Measurements from ENCODE around the gene STAMBP. TPM values are rescaled to one million over a fixed set of nuclear protein-coding genes. Genes with fewer than 3 reads are reported as not detected.
A peak's percentile ranks its signal among the peaks of the same experiment; 100 is the strongest.

Gene STAMBP
- total RNA-seq, 1 donor from 2014 or later: 41.0 TPM

GRCh38 chr2:73895473-73895872 is 66.7 kb downstream of the STAMBP start:
- TF ChIP-seq CTCF (conservative IDR thresholded peaks at IDR 0.05): no peak
- H3K4me1 Mint-ChIP-seq (ENCODE audit: unreplicated experiment): peaks cover 9% of the 10 kb centered on the region
- DNase-seq (ENCODE audit: extremely low spot score, unreplicated experiment): no peak
- no peak overlapping the region for H3K27ac Mint-ChIP-seq
- H3K27me3 Mint-ChIP-seq: peaks cover 14% of the 10 kb centered on the region
- H3K9me3 Mint-ChIP-seq: no peaks in the 10 kb centered on the region
- H3K4me3 Mint-ChIP-seq: no peak overlapping the region
- H3K36me3 Mint-ChIP-seq: no peaks in the 10 kb centered on the region

DNA sequence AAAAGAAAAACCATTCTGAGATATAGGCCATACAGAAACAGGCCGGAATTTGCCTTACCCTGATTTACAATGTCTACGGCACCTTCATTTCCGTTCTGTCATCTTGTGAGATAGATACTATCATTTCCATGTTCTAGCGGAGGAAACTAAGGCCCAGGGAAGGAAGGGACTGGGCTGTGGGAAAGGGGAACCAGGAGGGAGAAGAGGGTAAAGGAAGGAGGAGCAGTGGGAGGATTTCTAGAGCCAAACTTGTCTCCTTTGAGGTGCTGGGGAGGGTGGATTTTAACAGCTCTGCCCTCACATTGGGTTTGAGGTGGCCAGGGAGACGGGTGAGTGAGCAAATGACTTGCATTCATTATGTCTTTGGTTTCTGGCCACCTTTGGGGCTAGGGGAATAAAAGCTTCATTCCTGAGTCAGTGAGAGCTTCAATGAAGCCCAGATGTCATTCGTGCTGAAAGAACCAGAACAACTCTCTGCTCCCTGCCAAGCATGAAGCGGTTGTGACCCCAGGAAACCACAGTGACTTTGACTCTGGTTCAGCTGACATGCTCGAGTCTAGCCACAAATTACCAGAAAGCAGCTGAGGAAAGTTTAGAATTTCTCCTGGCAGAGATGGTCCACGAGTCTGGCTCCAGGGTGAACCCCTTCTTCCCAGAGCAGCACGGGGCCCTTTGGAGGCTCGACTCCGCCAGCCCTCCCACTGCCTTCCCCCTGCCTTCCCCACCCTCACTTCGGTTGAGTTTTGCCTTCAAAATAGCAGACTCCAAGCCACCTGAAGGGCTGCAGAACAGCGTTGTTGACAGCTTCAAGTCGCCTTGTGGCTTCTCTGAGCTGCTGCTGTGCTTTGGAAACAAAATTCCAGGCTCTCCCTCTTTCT is 67.8 kb downstream of the STAMBP start:
- Mint-ChIP-seq H3K9me3 (no peaks in the 10 kb centered on the region), H3K4me3 (no peak overlapping the region), H3K27ac (no peak overlapping the region), H3K36me3 (no peaks in the 10 kb centered on the region), H3K27me3 (peaks cover 9% of the 10 kb centered on the region), H3K4me1 (ENCODE audit: unreplicated experiment) (peaks cover 9% of the 10 kb centered on the region)
- no peak for TF ChIP-seq CTCF (conservative IDR thresholded peaks at IDR 0.05)
- no peak for DNase-seq (ENCODE audit: extremely low spot score, unreplicated experiment)

GRCh38 chr2:73897240-73897583 is 68.5 kb downstream of the STAMBP start:
- DNase-seq (ENCODE audit: extremely low spot score, unreplicated experiment): peak; percentile 37
- TF ChIP-seq CTCF (conservative IDR thresholded peaks at IDR 0.05): no peak
- no peak overlapping the region for H3K27ac Mint-ChIP-seq
- H3K4me1 Mint-ChIP-seq (ENCODE audit: unreplicated experiment): peaks cover 9% of the 10 kb centered on the region
- no peak overlapping the region for H3K4me3 Mint-ChIP-seq
- no peaks in the 10 kb centered on the region for H3K36me3 Mint-ChIP-seq
- H3K9me3 Mint-ChIP-seq: no peaks in the 10 kb centered on the region
- peaks cover 8% of the 10 kb centered on the region for H3K27me3 Mint-ChIP-seq

DNA sequence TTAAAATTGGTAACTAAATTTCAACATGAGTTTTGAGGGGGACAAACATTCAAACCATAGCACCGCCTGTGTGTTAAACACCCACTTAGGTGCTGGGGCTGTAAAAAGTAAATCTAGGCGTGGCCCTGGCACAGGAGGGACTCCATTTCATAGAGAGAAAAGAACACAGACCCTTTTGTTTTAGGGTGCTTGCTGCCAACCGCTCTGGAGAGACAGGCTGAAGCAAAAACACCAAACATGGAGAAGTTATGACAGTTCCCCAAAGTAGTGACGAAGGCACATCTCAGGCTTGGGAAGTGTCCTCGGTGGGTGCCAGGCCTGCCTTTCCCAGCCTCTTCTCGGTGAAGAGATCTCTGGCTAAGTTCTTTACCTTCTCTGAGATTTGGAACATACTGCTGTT is 69.2 kb downstream of the STAMBP start:
- H3K4me3 Mint-ChIP-seq: no peak overlapping the region
- H3K27me3 Mint-ChIP-seq: peaks cover 11% of the 10 kb centered on the region
- no peaks in the 10 kb centered on the region for H3K9me3 Mint-ChIP-seq
- TF ChIP-seq CTCF (conservative IDR thresholded peaks at IDR 0.05): no peak
- peaks cover 7% of the 10 kb centered on the region for H3K4me1 Mint-ChIP-seq (ENCODE audit: unreplicated experiment)
- DNase-seq (ENCODE audit: extremely low spot score, unreplicated experiment): peak; percentile 6
- H3K27ac Mint-ChIP-seq: no peak overlapping the region
- H3K36me3 Mint-ChIP-seq: no peaks in the 10 kb centered on the region

DNA sequence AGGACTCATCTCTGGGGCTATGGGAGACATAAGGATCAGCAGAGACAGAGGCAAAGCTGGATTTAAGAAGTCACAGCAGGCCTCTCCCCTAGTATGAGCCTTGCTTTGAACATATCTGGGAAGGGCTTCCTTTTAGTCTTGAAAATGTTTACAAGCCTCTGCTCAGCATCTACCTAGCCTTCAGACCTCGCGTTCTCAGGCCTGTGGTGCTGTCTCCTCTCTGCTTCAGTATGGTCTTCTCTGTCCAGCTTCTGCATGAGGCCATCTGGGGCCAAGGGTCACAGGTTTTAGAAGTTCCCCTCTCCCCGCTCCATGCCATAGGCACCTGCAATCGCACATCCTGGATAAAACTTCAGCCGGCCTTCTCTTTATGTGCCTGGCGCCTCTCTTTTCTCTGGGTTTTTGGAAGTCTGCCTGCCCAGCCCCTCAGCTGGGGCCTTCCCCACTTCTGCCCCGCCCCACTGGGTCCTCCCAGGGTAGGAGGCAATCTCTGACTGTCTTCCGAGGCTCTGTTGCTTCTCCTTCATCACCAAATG is 71.1 kb downstream of the STAMBP start:
- no peak overlapping the region for H3K27ac Mint-ChIP-seq
- no peak overlapping the region for H3K4me3 Mint-ChIP-seq
- H3K4me1 Mint-ChIP-seq (ENCODE audit: unreplicated experiment): no peaks in the 10 kb centered on the region
- TF ChIP-seq CTCF (conservative IDR thresholded peaks at IDR 0.05): no peak
- peak; percentile 44 for DNase-seq (ENCODE audit: extremely low spot score, unreplicated experiment)
- H3K36me3 Mint-ChIP-seq: no peaks in the 10 kb centered on the region
- no peaks in the 10 kb centered on the region for H3K9me3 Mint-ChIP-seq
- H3K27me3 Mint-ChIP-seq: peaks cover 11% of the 10 kb centered on the region

Measured in type B pancreatic cell (in vitro differentiated cells).